ENCODE data around the gene SCN4A.

DNA sequence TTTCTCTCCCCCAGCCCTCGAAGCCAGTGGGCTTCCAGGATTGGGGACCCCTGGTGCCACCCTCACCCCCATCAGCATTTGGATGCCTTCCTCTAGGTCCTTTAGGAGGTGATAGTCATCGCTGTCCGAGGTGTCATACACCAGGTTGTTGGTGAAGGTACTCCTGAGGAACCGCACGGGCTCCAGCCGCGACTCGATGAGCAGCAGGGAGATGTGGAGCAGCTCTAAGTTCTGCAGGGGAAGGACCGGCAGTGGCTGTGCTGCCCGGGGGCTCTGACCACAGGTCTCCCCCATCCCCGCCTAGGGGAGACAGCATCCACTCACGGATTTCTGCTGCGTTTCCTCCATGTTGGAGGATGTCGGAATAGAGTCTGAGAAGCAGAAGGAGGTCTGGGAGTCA lies 62.6 kb downstream of the SCN4A start:
- TF ChIP-seq, protein P1, sequence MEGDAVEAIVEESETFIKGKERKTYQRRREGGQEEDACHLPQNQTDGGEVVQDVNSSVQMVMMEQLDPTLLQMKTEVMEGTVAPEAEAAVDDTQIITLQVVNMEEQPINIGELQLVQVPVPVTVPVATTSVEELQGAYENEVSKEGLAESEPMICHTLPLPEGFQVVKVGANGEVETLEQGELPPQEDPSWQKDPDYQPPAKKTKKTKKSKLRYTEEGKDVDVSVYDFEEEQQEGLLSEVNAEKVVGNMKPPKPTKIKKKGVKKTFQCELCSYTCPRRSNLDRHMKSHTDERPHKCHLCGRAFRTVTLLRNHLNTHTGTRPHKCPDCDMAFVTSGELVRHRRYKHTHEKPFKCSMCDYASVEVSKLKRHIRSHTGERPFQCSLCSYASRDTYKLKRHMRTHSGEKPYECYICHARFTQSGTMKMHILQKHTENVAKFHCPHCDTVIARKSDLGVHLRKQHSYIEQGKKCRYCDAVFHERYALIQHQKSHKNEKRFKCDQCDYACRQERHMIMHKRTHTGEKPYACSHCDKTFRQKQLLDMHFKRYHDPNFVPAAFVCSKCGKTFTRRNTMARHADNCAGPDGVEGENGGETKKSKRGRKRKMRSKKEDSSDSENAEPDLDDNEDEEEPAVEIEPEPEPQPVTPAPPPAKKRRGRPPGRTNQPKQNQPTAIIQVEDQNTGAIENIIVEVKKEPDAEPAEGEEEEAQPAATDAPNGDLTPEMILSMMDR (IDR thresholded peaks at IDR 0.05), result no peak
- no peak for TF ChIP-seq EZH2 (IDR thresholded peaks at IDR 0.05)

Measured in neural progenitor cell (in vitro differentiated cells).